WI38 (cell line): Measurements from ENCODE around the gene RPAP2.
"Not testable (repeated sequence)": the region's sequence is repeated elsewhere in the genome, so short reads cannot be mapped to it uniquely, and the experiment has no call there.

Experiments used
- H3K4me3 ChIP-seq: 2 replicates; pipeline ENCODE4 v1.5.1; 2011; ENCODE audit warnings: low read depth, mild to moderate bottlenecking, control low read depth, low read length
- CTCF ChIP-seq: IDR thresholded peaks from 2 replicates; pipeline ENCODE4 v1.5.1; 2012; ENCODE audit warnings: low read depth, mild to moderate bottlenecking, control low read depth, low read length

RPAP2 gene

GRCh38 chr1:92343061-92343460 is 44.2 kb downstream of the RPAP2 start:
- TF ChIP-seq CTCF, result no peak

GRCh38 chr1:92346866-92347640 is 48.2 kb downstream of the RPAP2 start:
- TF ChIP-seq CTCF, result no peak

More at GRCh38 chr1:92343061-92343460, 44.2 kb downstream of the RPAP2 start:
- no peak overlapping the region for H3K4me3 ChIP-seq

DNA sequence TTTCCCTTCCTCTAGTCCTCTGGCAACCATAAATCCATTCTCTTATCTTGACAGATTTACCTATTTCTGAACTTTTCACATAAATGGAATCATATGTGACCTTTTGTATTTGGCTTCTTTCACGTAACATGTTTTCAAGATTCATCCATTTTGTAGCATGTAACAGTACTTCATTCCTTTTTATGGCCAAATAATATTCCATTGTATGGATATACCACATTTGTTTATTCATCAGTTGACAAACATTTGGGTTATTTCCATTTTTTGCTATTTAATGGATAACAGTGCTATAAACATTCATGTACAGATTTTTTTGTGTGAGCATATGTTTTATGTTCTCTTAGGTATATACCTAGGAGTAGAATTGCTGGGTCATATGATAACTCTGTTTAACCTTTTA is 54.0 kb downstream of the RPAP2 start:
- TF ChIP-seq CTCF, result no peak
- no peak overlapping the region for H3K4me3 ChIP-seq

More at GRCh38 chr1:92346866-92347640, 48.2 kb downstream of the RPAP2 start:
- H3K4me3 ChIP-seq, result no peak overlapping the region

DNA sequence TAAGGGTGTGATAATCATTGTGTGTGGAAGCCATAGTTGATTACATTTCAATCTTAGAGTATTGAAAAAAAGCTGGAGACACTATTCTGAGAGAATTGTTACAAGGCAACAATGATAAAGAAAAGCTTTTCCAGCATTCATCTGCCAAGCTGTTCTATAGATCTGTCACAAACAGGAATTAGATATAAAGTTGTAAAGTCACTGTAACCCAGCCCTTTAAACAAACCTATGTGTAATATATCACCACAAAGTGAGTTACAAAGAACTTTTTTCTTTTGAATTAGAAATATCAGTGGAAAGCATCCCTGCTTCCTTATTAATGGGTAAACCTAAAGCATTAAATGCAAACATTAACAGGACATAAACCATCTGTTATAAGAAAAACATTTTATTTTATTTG is 55.4 kb downstream of the RPAP2 start:
- no peak for TF ChIP-seq CTCF
- no peak overlapping the region for H3K4me3 ChIP-seq

- no peak overlapping the region for H3K4me3 ChIP-seq
- no peak for TF ChIP-seq CTCF
Measured at GRCh38 chr1:92356956-92357355, 58.1 kb downstream of the RPAP2 start.

- not testable (repeated sequence) for H3K4me3 ChIP-seq
Measured at GRCh38 chr1:92359382-92359781, 60.5 kb downstream of the RPAP2 start.

GRCh38 chr1:92359986-92360385 is 61.1 kb downstream of the RPAP2 start:
- TF ChIP-seq CTCF, result no peak
- no peak overlapping the region for H3K4me3 ChIP-seq

- TF ChIP-seq CTCF, result no peak
Measured at GRCh38 chr1:92362970-92363369, 64.1 kb downstream of the RPAP2 start.

More at GRCh38 chr1:92362970-92363369, 64.1 kb downstream of the RPAP2 start:
- H3K4me3 ChIP-seq, result no peak overlapping the region
